NT2/D1 (cell line): ENCODE results near the gene KLK4.

Experiments used
- SUZ12 ChIP-seq: IDR thresholded peaks from 2 replicates; pipeline ENCODE4 v1.6.1; 2011; ENCODE audit not compliant: insufficient read length, insufficient read depth; ENCODE audit errors: extremely low read depth
- YY1 ChIP-seq: IDR thresholded peaks from 2 replicates; pipeline ENCODE4 v1.6.1; 2011; ENCODE audit not compliant: insufficient read length, insufficient read depth
- ZNF274 ChIP-seq: IDR thresholded peaks from 2 replicates; pipeline ENCODE4 v1.6.1; 2011; ENCODE audit warnings: mild to moderate bottlenecking, low read depth, low read length

GRCh38 chr19:50939596-50939995 lies 28.4 kb upstream of the KLK4 start:
- TF ChIP-seq YY1 (no peak), ZNF274 (no peak), SUZ12 (no peak)
